SK-N-MC (cell line): ENCODE data around the gene GTF2F2.

Source experiments
- EZH2 ChIP-seq: fragments of 200-600 bp; sonication (generic); IDR thresholded peaks from one replicate; pipeline ENCODE4 v1.6.1; 2017; ENCODE audit warnings: antibody characterized with exemption
- FOXP2 ChIP-seq: optimal IDR thresholded peaks from 2 replicates; pipeline ENCODE3; 2011; ENCODE audit warnings: mild to moderate bottlenecking, moderate library complexity; ENCODE audit not compliant: insufficient read depth; ENCODE audit errors: extremely low read length, control extremely low read depth
- POLR2AphosphoS5 ChIP-seq: IDR thresholded peaks from 2 replicates; pipeline ENCODE4 v1.6.1; 2012; ENCODE audit warnings: mild to moderate bottlenecking, low read depth, low read length, borderline replicate concordance

- no peak for TF ChIP-seq POLR2AphosphoS5
- no peak for TF ChIP-seq EZH2
- TF ChIP-seq FOXP2 = no peak
These were observed 107.7 kb downstream of the GTF2F2 start for GRCh38 chr13:45228002-45228401.
